Thoracic aorta (tissue), 2 donors: ENCODE data around the gene HOXC10. TPM values are rescaled to one million over a fixed set of nuclear protein-coding genes. Genes with fewer than 3 reads are reported as not detected.

Source experiments
- ATAC-seq: fragments of 150-250 bp; one replicate; pipeline ENCODE4 v1.8.0; 2017; ENCODE audit warnings: low read depth; ENCODE audit not compliant: insufficient number of reproducible peaks, low FRiP score
- DNase-seq: peaks from one replicate; pipeline ENCODE4 v3.0.0-alpha.2; 2020; ENCODE audit warnings: low spot score
- H3K27ac ChIP-seq, 2 donors: fragments of 200-600 bp; sonication (generic); 1 replicate in 1 of 2; 2 replicates in 1 of 2; pipeline ENCODE4 v1.5.1; 2016; ENCODE audit warnings: mild to moderate bottlenecking in 2 of 2, moderate library complexity in 2 of 2
- H3K27me3 ChIP-seq: fragments of 200-600 bp; sonication (generic); replicated peaks from 2 replicates; pipeline ENCODE4 v1.6.0; 2016; ENCODE audit warnings: mild to moderate bottlenecking; ENCODE audit not compliant: insufficient read depth
- H3K36me3 ChIP-seq: fragments of 200-600 bp; sonication (generic); one replicate; pipeline ENCODE4 v1.5.1; 2016
- H3K4me1 ChIP-seq, 2 donors: fragments of 200-600 bp; sonication (generic); 1 replicate in 1 of 2; 2 replicates in 1 of 2; pipeline versions ENCODE4 v1.5.1 to v1.6.0; 2016; ENCODE audit warnings: low read depth in 2 of 2, mild to moderate bottlenecking in 1 of 2; ENCODE audit not compliant: control insufficient read depth in 1 of 2
- H3K4me3 ChIP-seq: fragments of 200-600 bp; sonication (generic); 2 replicates; pipeline ENCODE4 v1.5.1; 2016; ENCODE audit warnings: mild to moderate bottlenecking
- H3K9me3 ChIP-seq: fragments of 200-600 bp; sonication (generic); 2 replicates; pipeline ENCODE4 v1.5.1; 2016
- total RNA-seq, 2 donors: library from RNA; depleted of rRNA; stranded (reverse); fragments of >200 nt; gene quantifications; one replicate each; pipeline versions ENCODE4 v1.1.0 to v1.2.3, GENCODE V29; 2016
- TF ChIP-seq, protein P1 (sequence below): fragments of 200-600 bp; sonication (generic); IDR thresholded peaks from one replicate; pipeline ENCODE4 v1.5.1; 2019; ENCODE audit warnings: antibody characterized with exemption

Gene HOXC10
- total RNA-seq, 2 donors from 2014 or later, result not detected

DNA sequence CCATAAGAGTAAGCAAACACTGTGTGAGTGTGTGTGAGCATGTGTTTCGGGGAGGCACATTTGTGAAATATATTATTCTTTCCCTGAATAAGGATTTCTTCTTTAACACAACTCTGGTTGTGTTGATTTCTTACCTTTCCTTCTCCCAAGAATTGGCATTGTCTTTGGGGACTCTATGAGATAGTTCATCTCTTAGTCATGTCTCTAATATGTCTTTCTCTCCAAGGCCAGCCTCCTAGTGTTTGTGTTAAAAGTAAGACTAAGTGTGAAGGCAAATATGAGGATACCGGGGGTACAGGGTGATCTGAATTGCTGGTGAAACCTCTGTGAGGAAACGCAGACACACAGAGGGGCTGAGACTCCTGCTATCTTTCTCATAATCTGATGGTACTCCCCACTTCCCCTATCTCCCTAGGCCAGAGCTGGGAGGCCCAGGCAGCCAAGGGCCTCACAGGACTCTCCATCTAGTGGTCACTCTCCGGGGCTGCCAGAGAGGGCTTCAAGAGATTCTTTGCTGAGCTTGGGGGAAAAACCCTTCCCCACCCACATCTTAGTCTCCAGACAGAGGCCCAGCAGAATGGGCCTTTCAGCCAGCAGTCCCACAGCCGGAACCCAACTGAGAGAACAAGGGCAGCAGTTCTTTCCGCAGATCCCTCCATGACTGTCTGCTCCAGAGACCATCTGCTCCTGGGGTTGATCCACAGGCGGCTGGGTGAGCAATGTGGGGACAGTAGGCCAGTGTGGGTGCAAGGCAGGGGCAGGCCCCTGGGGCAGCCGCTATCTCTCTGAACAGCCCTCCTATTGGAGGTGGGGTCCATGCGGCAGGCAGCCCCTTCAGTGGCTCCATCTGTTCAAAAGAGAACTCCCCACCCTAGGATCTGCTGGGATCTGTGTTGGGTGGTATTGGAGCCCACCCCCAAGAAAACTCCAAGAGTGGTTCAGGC, 36.0 kb upstream of the HOXC10 start:
- Histone ChIP-seq H3K36me3 (no peaks in the 10 kb centered on the region), H3K9me3 (no peaks in the 10 kb centered on the region), H3K4me1 (peaks cover 0 to 7% of the 10 kb centered on the region in 2 donors), H3K4me3 (no peak overlapping the region), H3K27ac (no peak overlapping the region), H3K27me3 (peaks cover 51% of the 10 kb centered on the region)
- TF ChIP-seq, protein P1, sequence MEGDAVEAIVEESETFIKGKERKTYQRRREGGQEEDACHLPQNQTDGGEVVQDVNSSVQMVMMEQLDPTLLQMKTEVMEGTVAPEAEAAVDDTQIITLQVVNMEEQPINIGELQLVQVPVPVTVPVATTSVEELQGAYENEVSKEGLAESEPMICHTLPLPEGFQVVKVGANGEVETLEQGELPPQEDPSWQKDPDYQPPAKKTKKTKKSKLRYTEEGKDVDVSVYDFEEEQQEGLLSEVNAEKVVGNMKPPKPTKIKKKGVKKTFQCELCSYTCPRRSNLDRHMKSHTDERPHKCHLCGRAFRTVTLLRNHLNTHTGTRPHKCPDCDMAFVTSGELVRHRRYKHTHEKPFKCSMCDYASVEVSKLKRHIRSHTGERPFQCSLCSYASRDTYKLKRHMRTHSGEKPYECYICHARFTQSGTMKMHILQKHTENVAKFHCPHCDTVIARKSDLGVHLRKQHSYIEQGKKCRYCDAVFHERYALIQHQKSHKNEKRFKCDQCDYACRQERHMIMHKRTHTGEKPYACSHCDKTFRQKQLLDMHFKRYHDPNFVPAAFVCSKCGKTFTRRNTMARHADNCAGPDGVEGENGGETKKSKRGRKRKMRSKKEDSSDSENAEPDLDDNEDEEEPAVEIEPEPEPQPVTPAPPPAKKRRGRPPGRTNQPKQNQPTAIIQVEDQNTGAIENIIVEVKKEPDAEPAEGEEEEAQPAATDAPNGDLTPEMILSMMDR, result no peak
- ATAC-seq (no peak), DNase-seq (no peak)

DNA sequence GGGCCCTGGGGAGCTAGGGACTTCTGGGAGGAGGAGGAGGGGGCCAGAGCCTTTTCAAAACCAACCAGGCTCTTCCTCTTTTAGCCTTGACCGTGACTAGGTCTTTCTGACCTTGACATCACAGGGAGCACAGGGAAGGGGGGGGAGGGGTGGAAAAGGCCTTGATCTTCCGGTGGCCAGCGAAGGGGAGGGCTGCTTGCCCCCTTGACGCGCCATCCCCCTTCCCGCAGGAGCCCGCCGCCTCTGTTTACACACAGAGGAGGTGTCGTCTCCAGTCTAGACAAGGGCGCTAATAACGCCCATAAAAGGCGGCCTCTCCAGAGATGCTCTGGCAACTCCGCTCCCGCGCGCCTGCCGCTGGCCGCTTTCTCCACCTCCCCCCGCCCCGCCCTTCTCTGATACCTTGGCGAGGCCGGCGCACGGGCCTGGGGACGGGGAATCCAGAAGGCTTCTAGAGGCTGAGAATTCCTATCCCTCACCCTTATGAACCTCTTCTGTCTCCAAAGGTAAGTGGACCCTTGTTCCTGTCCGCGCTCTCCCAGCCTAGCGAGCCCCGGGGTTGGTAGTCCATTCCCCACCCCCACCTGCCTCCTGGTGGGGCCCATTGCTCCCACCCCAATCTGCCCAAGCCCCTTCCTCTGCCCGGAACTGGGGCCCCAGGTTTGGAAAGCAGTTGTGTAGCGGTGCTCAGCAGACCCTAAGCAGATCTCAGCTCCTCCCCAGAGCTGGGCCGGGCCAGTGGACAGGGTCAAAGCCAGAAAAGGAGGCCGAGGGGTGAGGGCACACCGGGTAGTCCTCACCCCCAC, 35.1 kb upstream of the HOXC10 start:
- no peak for DNase-seq
- peaks cover 0 to 7% of the 10 kb centered on the region in 2 donors for H3K4me1 ChIP-seq
- H3K9me3 ChIP-seq, result no peaks in the 10 kb centered on the region
- ATAC-seq, result no peak
- H3K36me3 ChIP-seq, result no peaks in the 10 kb centered on the region
- TF ChIP-seq, protein P1, result no peak
- H3K27ac ChIP-seq, result no peak overlapping the region
- H3K4me3 ChIP-seq, result no peak overlapping the region
- peaks cover 51% of the 10 kb centered on the region for H3K27me3 ChIP-seq

DNA sequence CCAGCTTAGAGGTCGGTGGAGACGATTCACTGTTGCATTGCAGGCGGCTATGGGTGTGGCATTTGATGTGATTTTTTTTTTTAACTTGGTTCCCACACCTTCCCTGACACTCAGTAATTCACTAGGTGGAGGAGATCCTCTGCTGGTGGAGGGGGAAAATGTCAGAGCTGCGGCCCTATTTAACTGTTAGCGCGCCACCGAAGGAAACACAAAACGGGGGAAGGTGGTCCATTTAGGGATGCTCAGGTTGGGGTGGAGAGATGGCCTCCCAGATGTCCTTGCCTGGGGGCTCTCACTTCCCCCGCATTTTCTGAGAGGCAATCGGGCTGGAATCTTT, 34.5 kb upstream of the HOXC10 start:
- no peak for ATAC-seq
- peaks cover 48% of the 10 kb centered on the region for H3K27me3 ChIP-seq
- no peak for DNase-seq
- TF ChIP-seq, protein P1, result no peak
- no peak overlapping the region for H3K27ac ChIP-seq
- no peaks in the 10 kb centered on the region for H3K36me3 ChIP-seq
- H3K4me1 ChIP-seq, result peaks cover 0 to 11% of the 10 kb centered on the region in 2 donors
- H3K4me3 ChIP-seq, result no peak overlapping the region
- H3K9me3 ChIP-seq, result no peaks in the 10 kb centered on the region

DNA sequence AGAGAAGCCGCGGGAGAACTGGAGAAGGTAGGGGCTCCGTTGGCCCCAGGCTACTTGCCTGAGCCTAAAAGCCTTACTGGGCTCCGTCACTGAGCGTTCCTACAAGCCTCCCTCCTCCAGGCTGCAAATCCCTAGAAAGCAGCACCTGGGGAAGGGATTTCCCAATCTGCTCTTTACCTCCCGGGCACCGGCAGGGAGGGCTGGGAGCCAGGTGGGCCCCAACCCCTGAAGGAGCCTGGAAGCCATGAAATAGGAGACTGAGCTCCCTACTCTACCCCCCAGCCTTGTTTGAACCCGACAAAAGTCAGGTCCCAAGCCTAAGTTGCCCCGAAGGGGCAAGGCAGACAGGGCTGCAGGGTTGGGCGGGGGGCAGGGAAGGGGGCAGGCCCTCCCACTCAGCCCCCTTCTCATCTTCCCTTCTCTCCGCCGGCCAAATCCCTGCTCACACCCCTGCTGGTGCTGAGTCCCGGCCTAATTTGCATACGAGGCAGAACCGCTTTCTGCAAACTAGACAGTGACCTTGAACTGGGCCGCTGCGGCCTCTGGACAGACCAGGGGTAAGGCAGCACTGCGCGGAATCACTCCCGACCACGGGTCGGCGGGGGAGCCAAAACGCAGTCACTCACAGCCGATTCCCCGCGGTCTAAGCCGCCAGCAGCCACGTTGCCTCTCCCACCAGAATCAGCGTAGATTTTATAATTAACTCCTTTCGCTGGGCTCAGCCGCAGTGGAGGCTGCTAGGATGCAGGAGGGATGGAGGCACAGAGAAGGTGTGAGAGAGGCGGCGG, 34.0 kb upstream of the HOXC10 start:
- H3K4me1 ChIP-seq, result peaks cover 0 to 11% of the 10 kb centered on the region in 2 donors
- peaks cover 42% of the 10 kb centered on the region for H3K27me3 ChIP-seq
- ATAC-seq (no peak), DNase-seq (no peak)
- H3K9me3 ChIP-seq, result no peaks in the 10 kb centered on the region
- no peak overlapping the region for H3K4me3 ChIP-seq
- TF ChIP-seq, protein P1, result no peak
- H3K36me3 ChIP-seq, result no peaks in the 10 kb centered on the region
- no peak overlapping the region for H3K27ac ChIP-seq
